ENCODE data around the gene TMPRSS9. TPM values are rescaled to one million over a fixed set of nuclear protein-coding genes. Genes with fewer than 3 reads are reported as not detected.

TMPRSS9 gene
- total and polyA plus RNA-seq, 2 of the 13 experiments (the other 11 are each of a cell fraction or from before 2014, with no cell fraction given) = 2.5 to 5.2 TPM

GRCh38 chr19:2416321-2417097 lies 56.4 kb downstream of the TMPRSS9 start (continued):
- TF ChIP-seq PRMT3 (CRISPR knock-in tag; IDR thresholded peaks at IDR 0.05; ENCODE audit: borderline replicate concordance, low read depth) (no peak), GMEB1 (CRISPR knock-in tag; IDR thresholded peaks at IDR 0.05; ENCODE audit: borderline replicate concordance) (peak; percentile 47; the same call in 1 of the 2 replicates), TFDP1 (CRISPR knock-in tag; IDR thresholded peaks at IDR 0.05; ENCODE audit: borderline replicate concordance) (peak; percentile 61), PHF21A (CRISPR knock-in tag; IDR thresholded peaks at IDR 0.05) (peak; percentile 98), TCF12 (IDR thresholded peaks at IDR 0.05) (no peak), TCF12 (CRISPR knock-in tag; IDR thresholded peaks at IDR 0.05) (peak; percentile 47; the same call in 1 of the 2 replicates), ZNF432 (CRISPR knock-in tag; IDR thresholded peaks at IDR 0.05; ENCODE audit: borderline replicate concordance) (no peak), FOXJ3 (CRISPR knock-in tag; IDR thresholded peaks at IDR 0.05; ENCODE audit: borderline replicate concordance) (peak; percentile 34; the same call in 1 of the 2 replicates), RFX5 (IDR thresholded peaks at IDR 0.05; ENCODE audit: low read depth, low read length) (no peak), SRSF4 (IDR thresholded peaks at IDR 0.05; ENCODE audit: low read depth, low read length, poor library complexity, severe bottlenecking) (no peak), ZNF577 (CRISPR knock-in tag; IDR thresholded peaks at IDR 0.05; ENCODE audit: borderline replicate concordance, low read depth) (no peak), ZNF652 (CRISPR knock-in tag; IDR thresholded peaks at IDR 0.05; ENCODE audit: borderline replicate concordance, low read depth) (no peak)
- TF ChIP-seq, protein P1, sequence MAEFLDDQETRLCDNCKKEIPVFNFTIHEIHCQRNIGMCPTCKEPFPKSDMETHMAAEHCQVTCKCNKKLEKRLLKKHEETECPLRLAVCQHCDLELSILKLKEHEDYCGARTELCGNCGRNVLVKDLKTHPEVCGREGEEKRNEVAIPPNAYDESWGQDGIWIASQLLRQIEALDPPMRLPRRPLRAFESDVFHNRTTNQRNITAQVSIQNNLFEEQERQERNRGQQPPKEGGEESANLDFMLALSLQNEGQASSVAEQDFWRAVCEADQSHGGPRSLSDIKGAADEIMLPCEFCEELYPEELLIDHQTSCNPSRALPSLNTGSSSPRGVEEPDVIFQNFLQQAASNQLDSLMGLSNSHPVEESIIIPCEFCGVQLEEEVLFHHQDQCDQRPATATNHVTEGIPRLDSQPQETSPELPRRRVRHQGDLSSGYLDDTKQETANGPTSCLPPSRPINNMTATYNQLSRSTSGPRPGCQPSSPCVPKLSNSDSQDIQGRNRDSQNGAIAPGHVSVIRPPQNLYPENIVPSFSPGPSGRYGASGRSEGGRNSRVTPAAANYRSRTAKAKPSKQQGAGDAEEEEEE (CRISPR knock-in tag; IDR thresholded peaks at IDR 0.05; ENCODE audit: borderline replicate concordance) = no peak
- TF ChIP-seq, protein P2, sequence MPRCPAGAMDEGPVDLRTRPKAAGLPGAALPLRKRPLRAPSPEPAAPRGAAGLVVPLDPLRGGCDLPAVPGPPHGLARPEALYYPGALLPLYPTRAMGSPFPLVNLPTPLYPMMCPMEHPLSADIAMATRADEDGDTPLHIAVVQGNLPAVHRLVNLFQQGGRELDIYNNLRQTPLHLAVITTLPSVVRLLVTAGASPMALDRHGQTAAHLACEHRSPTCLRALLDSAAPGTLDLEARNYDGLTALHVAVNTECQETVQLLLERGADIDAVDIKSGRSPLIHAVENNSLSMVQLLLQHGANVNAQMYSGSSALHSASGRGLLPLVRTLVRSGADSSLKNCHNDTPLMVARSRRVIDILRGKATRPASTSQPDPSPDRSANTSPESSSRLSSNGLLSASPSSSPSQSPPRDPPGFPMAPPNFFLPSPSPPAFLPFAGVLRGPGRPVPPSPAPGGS (CRISPR knock-in tag; IDR thresholded peaks at IDR 0.05) = no peak; the same call in 1 of the 2 replicates
- TF ChIP-seq, protein P3, sequence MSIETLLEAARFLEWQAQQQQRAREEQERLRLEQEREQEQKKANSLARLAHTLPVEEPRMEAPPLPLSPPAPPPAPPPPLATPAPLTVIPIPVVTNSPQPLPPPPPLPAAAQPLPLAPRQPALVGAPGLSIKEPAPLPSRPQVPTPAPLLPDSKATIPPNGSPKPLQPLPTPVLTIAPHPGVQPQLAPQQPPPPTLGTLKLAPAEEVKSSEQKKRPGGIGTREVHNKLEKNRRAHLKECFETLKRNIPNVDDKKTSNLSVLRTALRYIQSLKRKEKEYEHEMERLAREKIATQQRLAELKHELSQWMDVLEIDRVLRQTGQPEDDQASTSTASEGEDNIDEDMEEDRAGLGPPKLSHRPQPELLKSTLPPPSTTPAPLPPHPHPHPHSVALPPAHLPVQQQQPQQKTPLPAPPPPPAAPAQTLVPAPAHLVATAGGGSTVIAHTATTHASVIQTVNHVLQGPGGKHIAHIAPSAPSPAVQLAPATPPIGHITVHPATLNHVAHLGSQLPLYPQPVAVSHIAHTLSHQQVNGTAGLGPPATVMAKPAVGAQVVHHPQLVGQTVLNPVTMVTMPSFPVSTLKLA (IDR thresholded peaks at IDR 0.05) = no peak
- TF ChIP-seq, protein P4, sequence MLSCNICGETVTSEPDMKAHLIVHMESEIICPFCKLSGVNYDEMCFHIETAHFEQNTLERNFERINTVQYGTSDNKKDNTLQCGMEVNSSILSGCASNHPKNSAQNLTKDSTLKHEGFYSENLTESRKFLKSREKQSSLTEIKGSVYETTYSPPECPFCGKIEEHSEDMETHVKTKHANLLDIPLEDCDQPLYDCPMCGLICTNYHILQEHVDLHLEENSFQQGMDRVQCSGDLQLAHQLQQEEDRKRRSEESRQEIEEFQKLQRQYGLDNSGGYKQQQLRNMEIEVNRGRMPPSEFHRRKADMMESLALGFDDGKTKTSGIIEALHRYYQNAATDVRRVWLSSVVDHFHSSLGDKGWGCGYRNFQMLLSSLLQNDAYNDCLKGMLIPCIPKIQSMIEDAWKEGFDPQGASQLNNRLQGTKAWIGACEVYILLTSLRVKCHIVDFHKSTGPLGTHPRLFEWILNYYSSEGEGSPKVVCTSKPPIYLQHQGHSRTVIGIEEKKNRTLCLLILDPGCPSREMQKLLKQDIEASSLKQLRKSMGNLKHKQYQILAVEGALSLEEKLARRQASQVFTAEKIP (CRISPR knock-in tag; IDR thresholded peaks at IDR 0.05; ENCODE audit: borderline replicate concordance) = no peak
